Measurements from ENCODE around the gene LAPTM4A.
"Not testable (repeated sequence)": the region's sequence is repeated elsewhere in the genome, so short reads cannot be mapped to it uniquely, and the experiment has no call there.

LAPTM4A gene

DNA sequence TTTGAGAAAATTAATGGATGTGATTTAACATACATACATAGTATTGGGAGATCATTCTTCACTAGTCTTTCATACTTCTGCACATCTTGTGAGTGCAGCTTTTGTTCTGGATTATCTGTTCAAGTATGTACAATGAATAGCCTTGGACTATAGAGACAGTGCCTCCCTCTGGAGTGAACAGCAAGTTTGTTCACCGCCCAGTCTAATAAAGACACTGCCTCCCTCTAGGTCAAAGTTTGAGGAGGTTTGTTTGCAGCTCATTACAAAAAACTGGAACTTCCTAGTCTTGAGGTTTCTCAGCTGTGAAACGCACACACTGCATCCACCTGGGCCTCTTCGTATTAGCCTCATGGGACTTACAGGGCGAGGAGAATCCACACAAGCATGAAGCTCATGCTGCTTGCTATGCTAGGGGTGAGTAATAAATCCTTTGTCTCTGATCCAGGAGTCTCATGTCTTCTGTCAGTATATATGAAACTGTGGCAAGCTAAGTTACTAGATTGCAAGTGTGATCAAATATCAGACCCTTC lies 26.0 kb upstream of the LAPTM4A start:
- in situ Hi-C loops (cut with MboI; ENCODE audit: low sequenced_read_pairs), result no loop called here

DNA sequence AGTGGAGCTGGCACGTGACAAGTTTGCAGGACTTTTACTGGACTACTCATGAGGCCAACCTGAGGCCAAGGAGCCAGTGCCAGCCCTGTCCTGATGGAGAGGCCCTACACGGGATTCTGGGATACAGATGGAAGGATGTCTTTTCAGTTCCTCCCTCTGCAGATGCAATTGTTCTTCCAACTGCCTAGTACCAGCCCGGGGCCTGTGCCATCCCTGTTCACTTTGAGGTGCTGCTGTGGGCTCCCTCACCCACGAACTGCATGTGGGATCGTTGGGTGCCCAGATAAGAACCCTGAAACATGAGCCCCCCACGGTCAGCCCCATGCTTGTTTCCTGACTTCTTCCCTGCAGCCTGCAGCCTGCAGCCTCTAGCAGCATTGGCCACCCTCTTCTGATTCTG lies 25.3 kb upstream of the LAPTM4A start:
- in situ Hi-C loops (cut with MboI; ENCODE audit: low sequenced_read_pairs), result no loop called here

DNA sequence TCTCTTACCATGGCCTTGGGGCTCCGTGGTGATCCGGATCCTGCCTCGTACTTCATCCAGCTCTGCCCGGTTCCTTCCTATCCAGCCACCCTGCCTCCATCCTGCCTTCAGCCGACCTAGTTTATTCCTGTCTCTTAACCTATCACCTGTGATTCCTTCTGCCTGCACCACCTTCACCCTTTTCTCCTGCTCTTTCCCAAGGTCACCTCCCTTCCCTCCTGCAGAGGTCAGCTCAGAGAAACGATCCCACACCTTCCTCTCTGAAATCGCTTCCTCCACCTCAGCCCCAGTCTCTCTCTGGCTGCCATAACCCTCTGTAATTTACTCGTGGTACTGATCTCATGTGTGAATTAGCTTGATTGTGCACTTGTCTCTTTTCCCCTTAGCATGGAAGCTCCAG lies 23.5 kb upstream of the LAPTM4A start:
- in situ Hi-C loops (cut with MboI; ENCODE audit: low sequenced_read_pairs), result no loop called here

DNA sequence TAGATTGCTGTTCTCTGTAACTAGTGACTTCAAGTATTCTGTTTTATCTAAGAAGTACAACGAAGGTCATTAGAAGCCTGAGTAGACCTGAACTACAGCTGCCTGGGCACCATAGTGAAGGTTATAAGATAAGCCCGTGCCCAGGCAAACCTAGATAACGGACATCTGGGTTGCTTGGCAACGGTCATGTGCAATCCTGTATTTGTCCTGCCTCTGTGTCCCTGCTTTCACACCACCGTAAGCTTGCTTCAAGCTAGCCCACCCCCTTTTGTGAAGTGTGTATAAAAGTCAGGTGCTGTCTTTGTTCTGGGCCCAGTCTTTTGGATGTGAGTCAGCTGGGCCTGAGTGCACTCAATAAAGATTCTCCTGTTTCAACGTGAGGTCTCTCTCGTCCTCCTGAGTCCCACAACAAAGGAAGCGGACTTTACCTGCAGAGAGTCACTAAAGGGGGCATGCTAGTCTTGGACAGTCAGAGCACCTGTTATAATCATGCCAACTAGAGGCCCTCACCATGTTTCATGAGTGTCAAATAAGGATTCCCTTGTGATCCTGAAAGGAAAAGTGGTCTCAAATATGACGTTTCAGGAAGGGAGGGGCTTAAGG lies 22.7 kb upstream of the LAPTM4A start:
- in situ Hi-C loops (cut with MboI; ENCODE audit: low sequenced_read_pairs), result not testable (repeated sequence)

DNA sequence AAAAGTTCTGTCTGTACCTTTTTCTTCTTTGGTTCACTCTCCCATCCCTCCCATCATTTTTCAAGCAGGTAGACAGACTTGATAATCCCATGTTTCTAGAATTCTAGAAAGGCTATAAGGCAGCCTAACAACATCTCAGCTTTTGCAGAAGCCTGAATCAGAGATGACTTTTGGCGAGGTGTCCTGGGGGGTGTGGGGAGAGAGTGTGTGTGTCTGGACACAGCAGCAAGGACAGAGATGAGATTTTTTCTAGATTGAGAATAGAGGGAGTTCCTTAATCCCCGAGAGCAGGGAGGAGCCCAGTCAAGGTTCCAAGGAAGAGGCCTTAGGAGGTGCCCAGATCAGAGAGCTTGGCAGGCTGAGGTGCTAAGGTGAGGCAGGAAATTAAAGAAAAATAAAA lies 22.0 kb upstream of the LAPTM4A start:
- in situ Hi-C loops (cut with MboI; ENCODE audit: low sequenced_read_pairs), result no loop called here

DNA sequence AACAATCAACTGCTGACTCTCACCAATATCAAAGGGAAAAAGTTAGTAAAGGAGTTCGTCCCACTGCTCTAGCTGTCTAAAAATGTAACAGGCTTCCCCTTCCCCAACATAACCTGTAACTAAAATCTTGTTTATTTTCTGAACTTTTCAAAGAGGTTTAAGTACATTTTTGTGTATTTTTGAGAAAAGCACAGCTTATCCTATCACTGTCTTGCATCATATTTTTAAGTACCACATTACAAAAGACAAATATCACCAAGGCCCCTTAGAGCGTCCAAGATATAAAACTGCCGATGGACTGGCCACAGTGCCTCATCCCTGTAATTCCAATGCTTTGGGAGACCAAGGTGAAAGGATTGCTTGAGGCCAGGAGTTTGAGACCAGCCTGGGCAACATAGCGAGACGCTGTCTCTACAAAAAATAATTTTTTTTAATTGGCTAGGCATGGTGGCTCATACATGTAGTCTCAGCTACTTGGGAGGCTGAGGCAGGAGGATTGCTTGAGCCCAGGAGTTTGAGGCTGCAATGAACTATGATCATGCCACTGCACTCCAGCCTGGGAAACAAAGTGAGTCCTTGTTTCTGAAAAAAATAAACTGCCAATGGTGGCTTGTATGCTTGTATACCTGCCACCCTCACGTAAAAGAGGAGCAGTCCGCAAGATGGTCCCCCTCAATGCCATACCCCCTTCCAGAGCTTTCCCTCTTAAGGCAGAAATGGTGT lies 21.2 kb upstream of the LAPTM4A start:
- in situ Hi-C loops (cut with MboI; ENCODE audit: low sequenced_read_pairs), result no loop called here

DNA sequence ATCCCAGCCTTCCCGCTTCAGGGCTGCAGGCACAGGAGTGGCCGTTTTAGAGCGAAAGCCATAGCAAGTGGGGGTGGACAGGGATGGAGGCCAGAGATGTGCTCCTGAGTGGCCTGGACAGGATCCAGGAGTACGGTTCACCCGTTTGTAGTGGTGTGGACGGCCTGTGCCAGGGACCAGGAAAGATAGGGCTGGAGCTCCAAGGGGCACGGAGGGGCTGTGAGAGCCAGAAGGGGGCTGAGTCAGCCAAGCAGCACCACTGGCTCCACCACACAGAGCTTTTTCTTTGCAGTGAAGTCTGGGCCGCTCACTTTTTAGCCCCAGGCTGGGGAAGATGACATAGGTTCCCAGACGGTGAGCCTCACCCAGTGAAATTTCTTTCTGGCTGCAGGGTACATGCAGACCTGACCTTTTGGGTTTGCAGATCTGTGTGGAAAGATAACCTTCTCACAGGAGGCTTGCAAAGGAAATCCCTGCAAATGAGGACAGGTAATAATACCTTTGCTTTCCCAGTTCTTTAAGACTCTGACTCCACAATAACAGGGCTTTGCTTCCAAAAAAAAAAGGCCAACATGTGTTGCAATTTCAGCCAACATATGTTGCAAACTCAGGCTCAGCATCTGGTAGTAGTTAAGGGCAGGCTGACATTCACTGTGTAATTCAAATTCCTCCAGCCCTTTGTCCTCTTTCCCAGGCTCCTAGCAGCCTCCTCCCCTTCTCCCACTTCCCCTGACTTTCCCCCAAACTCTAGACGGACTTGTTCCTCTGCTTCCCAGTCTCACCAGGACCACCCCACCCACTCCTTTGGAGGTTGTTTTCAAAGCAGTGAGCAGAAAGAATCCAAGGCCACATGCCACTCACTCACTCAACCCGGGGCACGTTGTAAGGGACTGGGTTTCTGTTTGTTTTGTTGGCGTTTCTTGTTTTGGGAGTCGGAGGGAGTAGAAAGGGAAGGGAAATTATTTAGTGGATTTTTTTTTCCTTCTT lies 20.3 kb upstream of the LAPTM4A start:
- in situ Hi-C loops (cut with MboI; ENCODE audit: low sequenced_read_pairs), result no loop called here

DNA sequence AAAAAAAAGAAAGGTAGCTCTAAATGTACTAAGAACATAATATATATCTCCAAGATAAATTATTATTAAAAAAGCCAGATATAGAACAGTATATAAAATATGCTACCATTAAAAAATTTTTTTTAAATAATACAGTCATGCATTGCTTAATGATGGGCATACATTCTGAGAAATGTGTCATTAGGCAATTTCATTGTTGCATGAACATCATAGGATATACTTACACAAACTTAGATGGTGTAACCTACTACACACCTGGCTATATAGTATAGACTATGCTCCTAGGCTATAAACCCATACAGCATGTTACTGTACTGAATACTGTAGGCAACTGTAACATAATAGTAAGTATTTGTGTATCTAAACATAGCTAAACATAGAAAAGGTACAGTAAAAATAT lies 18.3 kb upstream of the LAPTM4A start:
- in situ Hi-C loops (cut with MboI; ENCODE audit: low sequenced_read_pairs), result no loop called here

DNA sequence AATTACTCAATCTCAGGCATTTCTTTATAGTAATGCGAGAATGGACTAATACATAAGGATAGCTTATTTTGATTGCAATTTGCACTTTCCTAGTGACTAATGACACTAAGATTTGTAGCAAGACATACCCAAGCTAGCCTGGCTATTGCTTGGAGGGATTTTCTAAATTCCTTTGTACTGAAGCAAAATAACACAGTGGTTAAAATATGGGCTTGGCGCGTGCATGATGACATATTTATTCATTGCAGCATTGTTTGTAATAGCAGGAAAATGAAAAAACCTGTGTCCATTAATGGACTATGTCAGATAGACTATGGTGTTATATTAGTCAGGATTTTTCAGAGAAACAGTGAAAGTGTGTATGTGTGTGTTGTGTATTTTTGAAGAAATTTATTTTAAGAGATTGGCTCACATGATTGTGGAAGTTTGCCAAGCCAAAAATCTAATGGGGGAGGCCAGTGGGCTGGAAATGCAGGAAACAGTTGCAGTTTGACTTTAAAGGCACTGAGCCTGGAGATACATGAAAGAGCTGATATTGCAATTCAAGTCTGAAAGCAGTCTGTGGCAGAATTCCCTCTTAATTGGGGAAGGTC lies 16.7 kb upstream of the LAPTM4A start:
- in situ Hi-C loops (cut with MboI; ENCODE audit: low sequenced_read_pairs), result no loop called here

DNA sequence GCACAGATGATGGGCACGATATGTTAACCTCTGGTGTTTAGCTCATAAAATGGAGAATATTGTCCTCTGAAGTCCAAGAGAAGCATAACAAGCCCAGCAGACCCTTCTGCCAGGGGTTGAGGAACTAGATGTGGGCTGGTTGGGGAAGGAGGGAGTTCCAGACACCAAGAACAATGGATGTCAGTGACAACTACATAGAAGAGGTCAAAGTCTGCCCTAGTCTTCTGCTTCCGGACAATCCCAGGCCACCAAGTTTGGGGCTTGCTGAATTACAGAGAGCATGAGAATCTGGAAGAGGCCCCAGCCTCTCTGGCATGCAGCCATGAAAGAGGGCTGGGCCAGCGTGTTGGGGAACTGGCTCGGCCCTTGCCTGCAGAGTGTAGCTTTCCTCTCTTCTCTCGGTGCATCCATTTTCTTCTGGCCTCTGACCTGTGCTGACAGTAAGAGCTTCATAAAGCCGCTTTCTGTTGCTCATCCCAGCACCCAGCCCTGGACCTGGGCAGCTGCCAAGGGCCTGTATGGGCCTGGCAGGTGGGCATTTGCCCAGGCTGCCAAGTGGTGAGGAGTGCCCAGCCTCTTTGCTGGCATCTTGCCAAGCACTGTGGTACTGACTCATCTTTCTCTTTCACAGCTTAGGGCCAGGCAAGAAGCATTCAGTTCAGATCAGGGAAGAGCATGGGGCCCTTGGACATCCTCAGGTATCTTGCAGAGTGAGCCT lies 14.6 kb upstream of the LAPTM4A start:
- in situ Hi-C loops (cut with MboI; ENCODE audit: low sequenced_read_pairs), result no loop called here

DNA sequence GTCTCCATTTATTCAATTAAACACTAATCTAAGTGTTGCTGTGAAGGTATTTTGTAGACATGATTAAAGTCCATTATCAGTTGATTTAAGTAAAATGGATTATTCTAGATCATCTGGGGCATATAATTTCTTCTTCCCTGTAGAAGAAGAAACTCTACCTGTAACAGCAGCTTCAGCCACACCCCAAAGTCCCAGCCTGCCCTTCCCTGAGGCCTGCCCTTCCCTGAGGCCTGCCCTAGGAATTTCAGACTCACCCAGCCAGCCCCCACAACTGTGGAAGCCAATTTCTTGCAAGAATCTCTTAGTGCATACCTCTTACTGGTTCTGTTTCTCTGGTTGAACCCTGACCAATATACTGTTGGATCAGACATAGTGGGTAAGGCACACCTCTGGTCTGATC lies 13.4 kb upstream of the LAPTM4A start:
- in situ Hi-C loops (cut with MboI; ENCODE audit: low sequenced_read_pairs), result no loop called here

DNA sequence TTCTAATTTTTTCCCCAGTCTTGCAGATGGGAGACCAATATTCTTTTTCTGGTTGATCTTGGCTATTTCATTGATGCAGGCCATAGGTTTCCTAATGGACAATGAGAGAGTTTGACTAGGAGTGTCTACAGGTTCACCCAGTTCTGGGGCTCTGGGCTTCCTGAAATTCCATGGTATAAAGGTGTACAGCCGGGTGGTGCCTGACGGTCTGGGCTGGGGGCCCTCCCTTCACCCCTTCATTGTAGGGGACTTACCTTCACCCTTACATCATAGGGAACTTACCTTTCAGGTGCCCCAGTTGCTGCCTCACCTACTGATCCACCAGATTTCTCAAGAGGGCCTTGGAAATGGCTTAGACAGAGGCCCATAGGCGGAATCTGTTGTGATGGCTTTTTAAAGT lies 13.0 kb upstream of the LAPTM4A start:
- in situ Hi-C loops (cut with MboI; ENCODE audit: low sequenced_read_pairs), result no loop called here

DNA sequence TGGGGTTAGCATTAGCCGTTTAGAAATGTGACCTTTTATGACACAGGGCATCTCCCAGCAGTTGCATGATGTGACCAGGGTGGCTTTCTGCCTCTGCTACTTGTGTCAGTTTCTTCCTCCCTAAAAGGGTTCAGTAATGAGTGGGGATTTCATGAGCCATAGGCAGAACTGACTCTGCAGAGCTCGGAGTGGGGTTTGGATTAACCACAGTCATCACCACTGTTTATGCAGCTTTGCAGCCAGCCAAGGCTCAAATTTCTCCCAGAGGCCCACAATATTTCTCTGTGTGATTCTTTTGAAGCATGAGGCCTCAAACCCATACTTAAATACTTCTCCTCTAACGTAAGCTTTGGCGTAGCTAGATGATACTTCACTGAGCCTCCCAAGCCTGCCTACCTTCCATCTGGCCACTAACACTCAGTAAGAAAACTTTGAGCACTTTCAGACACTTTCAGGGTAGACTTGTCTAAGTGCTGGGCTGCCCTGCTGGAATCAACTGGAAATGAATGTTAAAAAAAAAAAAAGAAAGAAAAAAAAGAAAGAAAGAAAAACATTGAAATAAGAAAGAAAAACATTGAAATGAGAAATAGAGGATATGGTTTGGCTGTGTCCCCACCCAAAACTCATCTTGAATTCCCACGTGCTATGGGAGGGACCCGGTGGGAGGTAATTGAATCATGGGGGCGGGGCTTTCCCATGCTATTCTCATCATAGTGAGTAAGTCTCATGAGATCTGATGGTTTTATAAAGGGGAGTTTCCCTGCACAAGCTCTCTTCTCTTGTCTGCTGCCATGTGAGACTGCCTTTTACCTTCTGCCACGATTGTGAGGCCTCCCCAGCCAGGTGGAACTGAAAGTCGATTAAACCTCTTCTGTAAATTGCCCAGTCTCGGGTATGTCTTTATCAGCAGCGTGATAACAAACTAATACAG lies 11.5 kb upstream of the LAPTM4A start:
- in situ Hi-C loops (cut with MboI; ENCODE audit: low sequenced_read_pairs), result no loop called here

DNA sequence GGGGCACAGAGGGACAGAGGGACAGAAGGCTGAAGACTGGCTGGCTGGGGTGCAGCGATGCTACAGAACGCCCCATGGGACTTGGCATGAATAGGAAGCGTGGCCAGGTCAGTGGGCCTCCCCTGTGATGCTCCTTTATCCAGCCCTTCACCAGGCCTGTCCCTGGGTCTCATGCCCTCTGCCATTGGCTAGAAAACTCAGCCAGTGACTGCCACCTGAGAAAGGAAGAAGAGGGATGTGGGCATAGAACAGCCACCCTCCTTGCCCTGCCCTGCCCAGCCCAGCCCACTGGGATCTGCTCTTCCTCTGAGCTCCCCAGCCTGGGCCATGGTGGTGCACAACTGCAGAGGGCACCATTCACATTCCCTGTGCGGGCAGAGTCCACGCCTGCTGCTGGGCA lies 10.5 kb upstream of the LAPTM4A start:
- in situ Hi-C loops (cut with MboI; ENCODE audit: low sequenced_read_pairs), result no loop called here

DNA sequence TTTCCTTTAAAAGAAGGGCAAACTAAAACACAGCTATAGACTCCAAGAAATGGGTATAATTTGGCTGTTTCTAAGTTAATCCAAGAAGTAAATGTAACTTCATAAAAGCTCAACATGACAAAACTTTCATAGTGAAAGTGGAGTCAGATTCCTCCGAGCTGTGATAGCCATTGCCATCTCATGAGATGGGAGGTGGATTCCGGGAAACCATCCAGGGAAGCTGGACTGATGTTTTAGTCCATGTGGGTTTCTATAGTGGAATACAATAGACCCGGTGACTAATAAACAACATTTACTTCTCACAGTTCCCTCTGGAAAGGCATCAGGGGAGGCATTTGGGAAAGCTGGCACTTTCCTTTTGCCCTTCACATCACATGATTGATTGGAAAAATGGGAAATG lies 10.0 kb upstream of the LAPTM4A start:
- in situ Hi-C loops (cut with MboI; ENCODE audit: low sequenced_read_pairs), result no loop called here

DNA sequence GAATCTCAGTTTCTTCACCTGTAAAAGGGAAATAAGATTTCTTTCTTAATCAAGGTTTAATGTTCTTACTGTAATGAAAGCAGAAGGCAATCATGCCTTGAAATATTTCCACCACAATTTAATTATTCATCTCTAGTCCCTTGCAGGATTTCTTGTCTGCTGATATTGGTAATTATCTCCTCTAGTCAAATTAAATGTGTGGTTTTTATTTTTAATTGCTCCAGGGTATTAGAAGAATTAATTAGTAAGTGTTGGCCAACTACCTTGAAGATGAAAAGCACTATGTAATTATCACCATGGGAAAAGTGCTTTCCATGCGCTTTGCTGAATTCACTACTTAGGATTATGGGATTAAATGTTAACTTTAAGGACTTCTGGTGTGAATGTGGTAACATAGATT lies 8.7 kb upstream of the LAPTM4A start:
- in situ Hi-C loops (cut with MboI; ENCODE audit: low sequenced_read_pairs), result no loop called here

DNA sequence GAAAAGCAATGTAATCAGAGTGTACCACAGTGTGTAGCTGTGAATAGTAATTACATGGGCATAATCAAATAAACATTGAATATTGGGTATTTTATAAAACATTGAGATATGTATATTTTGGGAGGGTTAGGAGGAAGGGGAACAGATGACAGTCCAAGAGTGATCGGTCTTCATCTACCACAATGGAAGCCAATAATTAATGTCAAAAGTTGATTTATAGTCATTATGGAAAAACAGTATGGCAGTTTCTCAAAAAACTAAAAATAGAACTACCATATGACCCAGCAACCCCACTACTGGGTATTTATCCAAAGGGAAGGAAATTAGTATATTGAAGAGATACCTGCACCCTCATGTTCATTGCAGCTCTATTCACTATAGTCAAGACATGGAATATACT lies 5.8 kb upstream of the LAPTM4A start:
- in situ Hi-C loops (cut with MboI; ENCODE audit: low sequenced_read_pairs), result no loop called here

DNA sequence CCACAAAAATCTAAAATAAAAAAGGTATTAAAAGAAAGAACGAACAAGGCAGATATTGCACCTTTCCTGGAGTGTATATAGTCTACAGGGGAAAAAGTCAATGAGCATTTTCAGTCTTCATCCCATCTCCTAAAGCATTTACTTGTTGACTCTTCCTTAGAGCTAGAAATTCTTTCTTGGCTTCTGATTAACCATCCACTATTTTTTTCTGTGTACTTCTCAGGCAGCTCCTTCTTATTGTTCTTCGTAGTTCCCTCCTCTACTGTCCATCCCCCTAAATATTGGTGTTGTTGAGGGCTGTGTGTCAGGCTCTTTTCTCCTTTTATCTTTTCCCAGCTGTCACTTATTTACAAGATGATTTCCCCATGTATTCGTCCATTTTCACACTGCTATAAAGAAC lies 3.5 kb upstream of the LAPTM4A start:
- in situ Hi-C loops (cut with MboI; ENCODE audit: low sequenced_read_pairs), result no loop called here

DNA sequence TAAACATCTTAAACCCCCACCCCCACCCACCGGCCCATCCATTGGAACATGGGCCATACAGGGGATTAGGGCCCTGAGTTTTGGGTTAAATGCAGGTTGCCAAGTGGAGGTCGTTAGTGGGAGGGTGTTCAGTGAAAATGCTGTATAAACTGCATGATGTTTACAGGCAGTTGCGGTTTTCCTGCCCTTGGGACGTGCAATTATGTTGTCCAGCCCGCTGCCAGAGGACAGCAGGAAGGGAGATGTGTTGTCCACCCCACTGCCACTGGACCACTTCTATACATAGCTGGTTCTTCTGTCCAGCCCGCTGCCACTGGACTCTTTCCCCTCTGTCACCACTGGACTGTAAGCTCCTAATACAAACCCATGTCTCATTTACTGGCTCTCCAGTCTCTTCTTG lies 2.7 kb upstream of the LAPTM4A start:
- in situ Hi-C loops (cut with MboI; ENCODE audit: low sequenced_read_pairs), result no loop called here

Measured in HL-60/S4 treated with retinoic acid at 250 ng/mL for 4 days and 3 days (cell line).